Measurements from ENCODE around the gene TMEM134. TPM values are rescaled to one million over a fixed set of nuclear protein-coding genes. Genes with fewer than 3 reads are reported as not detected.

Gene TMEM134
- total and polyA plus RNA-seq, 9 of the 15 experiments (the other 6 are each of a cell fraction or from before 2014, with no cell fraction given): 0.63 to 48.4 (median 10.7) TPM

- peak in 1 of 2 experiments; percentile 97; a peak in 2 of 4 replicates for TF ChIP-seq MLLT1 (IDR thresholded peaks at IDR 0.05)
- TF ChIP-seq ELF1 (tag; IDR thresholded peaks at IDR 0.05): peak; percentile 82
- TF ChIP-seq THRAP3 (IDR thresholded peaks at IDR 0.05; ENCODE audit: borderline replicate concordance): no peak
- TF ChIP-seq ZBTB43 (CRISPR knock-in tag; IDR thresholded peaks at IDR 0.05): 0 out of 2 replicates have a peak, but pooled peaks have one; percentile 6
- peak in 1 of 2 experiments; percentile 86; a peak in 2 of 3 replicates for TF ChIP-seq CBX3 (IDR thresholded peaks at IDR 0.05; ENCODE audit: borderline replicate concordance in 1 of 2, low read length in 2 of 2)
- TF ChIP-seq TAF1 (IDR thresholded peaks at IDR 0.05; ENCODE audit: control insufficient read depth, extremely low read depth, insufficient read depth, low read length, severe bottlenecking): peak; percentile 16
- no peak for TF ChIP-seq CBFA2T3 (IDR thresholded peaks at IDR 0.05)
- peak; percentile 90 for TF ChIP-seq PRDM10 (IDR thresholded peaks at IDR 0.05; ENCODE audit: partially characterized antibody)
Measured at GRCh38 chr11:67507864-67508485, 38.9 kb upstream of the TMEM134 start, which contains the start of gene CDK2AP2 (continued).

All from K562 (cell line).